HEK293 (cell line): Measurements from ENCODE around the gene SBNO2.

ENCODE experiments used
- MYNN ChIP-seq: fragments of 450-650 bp; formaldehyde crosslinking; IDR thresholded peaks from 2 replicates; pipeline ENCODE4 v1.5.1; 2016; ENCODE audit warnings: missing biosample characterization, missing genetic modification characterization, borderline replicate concordance
- PRDM10 ChIP-seq: fragments of 450-650 bp; formaldehyde crosslinking; IDR thresholded peaks from 2 replicates; pipeline ENCODE4 v1.5.1; 2016; ENCODE audit warnings: missing biosample characterization, missing genetic modification characterization
- ZBTB7A ChIP-seq: fragments of 450-650 bp; formaldehyde crosslinking; IDR thresholded peaks from 2 replicates; pipeline ENCODE4 v1.5.1; 2016; ENCODE audit warnings: low read depth, missing biosample characterization, missing genetic modification characterization
- ZNF239 ChIP-seq: fragments of 450-650 bp; formaldehyde crosslinking; IDR thresholded peaks from 2 replicates; pipeline ENCODE4 v1.5.1; 2016; ENCODE audit warnings: missing biosample characterization, missing genetic modification characterization
- ZNF274 ChIP-seq, 2 experiments: fragments of 200-500 bp in 1 of 2; fragments of 450-650 bp in 1 of 2; sonication (Bioruptor generic) in 1 of 2; formaldehyde crosslinking in 1 of 2; IDR thresholded peaks; 2 replicates each; pipeline versions ENCODE4 v1.5.1 to v1.6.1; 2014 to 2016; ENCODE audit warnings: borderline replicate concordance in 1 of 2, inconsistent platforms in 1 of 2, low read length in 1 of 2, missing biosample characterization in 1 of 2, missing genetic modification characterization in 1 of 2
- ZNF514 ChIP-seq: fragments of 450-650 bp; formaldehyde crosslinking; IDR thresholded peaks from 2 replicates; pipeline ENCODE4 v1.5.1; 2016; ENCODE audit warnings: missing biosample characterization, missing genetic modification characterization
- TF ChIP-seq, protein P1 (sequence below): fragments of 450-650 bp; formaldehyde crosslinking; IDR thresholded peaks from 2 replicates; pipeline ENCODE4 v1.5.1; 2016; ENCODE audit warnings: missing biosample characterization, missing genetic modification characterization
- TF ChIP-seq, protein P2 (sequence below): fragments of 450-650 bp; formaldehyde crosslinking; conservative IDR thresholded peaks from 2 replicates; pipeline ENCODE4 v1.5.1; 2016; ENCODE audit warnings: low read depth, missing biosample characterization, missing genetic modification characterization

DNA sequence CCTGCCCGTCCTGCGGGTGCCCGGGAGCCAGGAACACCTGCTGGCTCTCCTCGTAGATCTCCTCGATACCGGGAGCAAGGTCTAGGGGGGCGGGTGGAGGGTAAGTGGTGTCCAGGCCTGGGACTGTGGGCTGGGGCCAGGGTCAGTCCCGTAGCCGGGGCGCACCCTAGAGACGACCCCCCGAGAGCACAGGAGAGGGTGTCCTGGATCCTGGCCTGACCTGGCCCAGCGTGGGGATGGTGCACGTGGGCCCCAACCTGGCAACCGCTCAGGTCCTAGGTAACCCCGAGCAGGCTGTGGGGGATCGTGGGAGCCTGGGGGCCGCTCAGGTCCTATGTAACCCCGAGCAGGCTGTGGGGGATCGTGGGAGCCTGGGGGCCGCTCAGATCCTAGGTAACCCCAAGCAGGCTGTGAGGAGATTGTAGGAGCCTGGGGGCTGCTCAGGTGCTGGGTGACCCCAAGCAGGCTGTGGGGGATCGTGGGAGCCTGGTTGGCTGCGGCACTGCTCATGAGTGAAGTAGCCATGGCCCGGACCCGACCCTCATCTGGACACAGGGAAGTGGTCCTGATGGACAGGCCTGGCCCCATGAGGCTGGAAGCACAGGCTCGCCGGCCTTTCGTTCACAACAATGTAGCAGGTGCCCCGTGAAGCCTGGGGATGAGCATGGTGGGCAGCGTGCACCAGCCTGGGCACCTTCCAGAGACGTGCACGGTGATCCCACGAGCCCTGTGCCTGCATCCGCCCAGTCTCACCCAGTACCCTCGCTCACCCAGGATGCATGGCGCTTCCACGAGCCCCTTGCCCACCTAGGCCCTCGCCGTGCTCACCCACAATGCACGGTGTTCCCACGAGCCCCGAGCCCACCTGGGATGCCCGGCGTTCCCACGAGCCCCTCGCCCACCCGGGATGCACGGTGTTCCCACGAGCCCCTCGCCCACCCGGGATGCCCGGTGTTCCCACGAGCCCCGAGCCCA, 64.1 kb downstream of the SBNO2 start:
- TF ChIP-seq, protein P1, sequence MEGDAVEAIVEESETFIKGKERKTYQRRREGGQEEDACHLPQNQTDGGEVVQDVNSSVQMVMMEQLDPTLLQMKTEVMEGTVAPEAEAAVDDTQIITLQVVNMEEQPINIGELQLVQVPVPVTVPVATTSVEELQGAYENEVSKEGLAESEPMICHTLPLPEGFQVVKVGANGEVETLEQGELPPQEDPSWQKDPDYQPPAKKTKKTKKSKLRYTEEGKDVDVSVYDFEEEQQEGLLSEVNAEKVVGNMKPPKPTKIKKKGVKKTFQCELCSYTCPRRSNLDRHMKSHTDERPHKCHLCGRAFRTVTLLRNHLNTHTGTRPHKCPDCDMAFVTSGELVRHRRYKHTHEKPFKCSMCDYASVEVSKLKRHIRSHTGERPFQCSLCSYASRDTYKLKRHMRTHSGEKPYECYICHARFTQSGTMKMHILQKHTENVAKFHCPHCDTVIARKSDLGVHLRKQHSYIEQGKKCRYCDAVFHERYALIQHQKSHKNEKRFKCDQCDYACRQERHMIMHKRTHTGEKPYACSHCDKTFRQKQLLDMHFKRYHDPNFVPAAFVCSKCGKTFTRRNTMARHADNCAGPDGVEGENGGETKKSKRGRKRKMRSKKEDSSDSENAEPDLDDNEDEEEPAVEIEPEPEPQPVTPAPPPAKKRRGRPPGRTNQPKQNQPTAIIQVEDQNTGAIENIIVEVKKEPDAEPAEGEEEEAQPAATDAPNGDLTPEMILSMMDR (tag by site-specific recombination), result no peak
- TF ChIP-seq ZNF274 (IDR thresholded peaks at IDR 0.05; ENCODE audit: low read length) (no peak), ZNF274 (tag by site-specific recombination; IDR thresholded peaks at IDR 0.05; ENCODE audit: borderline replicate concordance) (no peak), MYNN (tag by site-specific recombination) (no peak), ZBTB7A (tag by site-specific recombination) (no peak), PRDM10 (no peak), ZNF239 (tag by site-specific recombination) (no peak), ZNF514 (no peak)
- TF ChIP-seq, protein P2, sequence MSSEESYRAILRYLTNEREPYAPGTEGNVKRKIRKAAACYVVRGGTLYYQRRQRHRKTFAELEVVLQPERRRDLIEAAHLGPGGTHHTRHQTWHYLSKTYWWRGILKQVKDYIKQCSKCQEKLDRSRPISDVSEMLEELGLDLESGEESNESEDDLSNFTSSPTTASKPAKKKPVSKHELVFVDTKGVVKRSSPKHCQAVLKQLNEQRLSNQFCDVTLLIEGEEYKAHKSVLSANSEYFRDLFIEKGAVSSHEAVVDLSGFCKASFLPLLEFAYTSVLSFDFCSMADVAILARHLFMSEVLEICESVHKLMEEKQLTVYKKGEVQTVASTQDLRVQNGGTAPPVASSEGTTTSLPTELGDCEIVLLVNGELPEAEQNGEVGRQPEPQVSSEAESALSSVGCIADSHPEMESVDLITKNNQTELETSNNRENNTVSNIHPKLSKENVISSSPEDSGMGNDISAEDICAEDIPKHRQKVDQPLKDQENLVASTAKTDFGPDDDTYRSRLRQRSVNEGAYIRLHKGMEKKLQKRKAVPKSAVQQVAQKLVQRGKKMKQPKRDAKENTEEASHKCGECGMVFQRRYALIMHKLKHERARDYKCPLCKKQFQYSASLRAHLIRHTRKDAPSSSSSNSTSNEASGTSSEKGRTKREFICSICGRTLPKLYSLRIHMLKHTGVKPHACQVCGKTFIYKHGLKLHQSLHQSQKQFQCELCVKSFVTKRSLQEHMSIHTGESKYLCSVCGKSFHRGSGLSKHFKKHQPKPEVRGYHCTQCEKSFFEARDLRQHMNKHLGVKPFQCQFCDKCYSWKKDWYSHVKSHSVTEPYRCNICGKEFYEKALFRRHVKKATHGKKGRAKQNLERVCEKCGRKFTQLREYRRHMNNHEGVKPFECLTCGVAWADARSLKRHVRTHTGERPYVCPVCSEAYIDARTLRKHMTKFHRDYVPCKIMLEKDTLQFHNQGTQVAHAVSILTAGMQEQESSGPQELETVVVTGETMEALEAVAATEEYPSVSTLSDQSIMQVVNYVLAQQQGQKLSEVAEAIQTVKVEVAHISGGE, result no peak
